ENCODE results near the gene OTUD6A. TPM values are rescaled to one million over a fixed set of nuclear protein-coding genes. Genes with fewer than 3 reads are reported as not detected.

The OTUD6A gene, protein sequence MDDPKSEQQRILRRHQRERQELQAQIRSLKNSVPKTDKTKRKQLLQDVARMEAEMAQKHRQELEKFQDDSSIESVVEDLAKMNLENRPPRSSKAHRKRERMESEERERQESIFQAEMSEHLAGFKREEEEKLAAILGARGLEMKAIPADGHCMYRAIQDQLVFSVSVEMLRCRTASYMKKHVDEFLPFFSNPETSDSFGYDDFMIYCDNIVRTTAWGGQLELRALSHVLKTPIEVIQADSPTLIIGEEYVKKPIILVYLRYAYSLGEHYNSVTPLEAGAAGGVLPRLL
- polyA plus RNA-seq (2014; cell fraction: cytosol; rRNA removed), result not detected in 2 replicates
- polyA plus RNA-seq (2014; cell fraction: nucleus; rRNA removed), result not detected in 2 replicates

DNA sequence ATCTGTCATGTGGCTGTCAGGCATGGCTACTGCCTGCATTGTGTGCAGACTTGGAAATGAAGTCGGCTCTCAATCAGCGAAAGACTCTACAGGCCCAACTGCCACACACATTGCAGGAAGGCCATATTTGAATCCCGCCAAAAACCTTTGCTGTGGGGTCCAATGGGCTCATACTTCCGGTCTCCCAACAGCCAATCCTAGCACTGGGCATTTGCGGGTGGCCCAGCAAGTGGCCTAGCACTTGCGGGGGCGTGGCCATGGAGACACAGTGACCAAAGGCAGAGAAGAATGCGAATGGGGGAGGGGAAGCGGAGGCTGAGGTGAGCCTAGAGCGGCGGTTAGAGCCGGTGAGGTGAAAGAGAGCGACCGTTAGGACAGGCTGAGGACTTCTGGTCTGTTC lies at the start of gene OTUD6A:
Gene OTUD6A, plus strand, starts transcription at position 382 of the 400 bp plus-strand sequence. CDS start 68 bp downstream, outside the sequence.
- no peak for DNase-seq (ENCODE audit: low spot score)

DNA sequence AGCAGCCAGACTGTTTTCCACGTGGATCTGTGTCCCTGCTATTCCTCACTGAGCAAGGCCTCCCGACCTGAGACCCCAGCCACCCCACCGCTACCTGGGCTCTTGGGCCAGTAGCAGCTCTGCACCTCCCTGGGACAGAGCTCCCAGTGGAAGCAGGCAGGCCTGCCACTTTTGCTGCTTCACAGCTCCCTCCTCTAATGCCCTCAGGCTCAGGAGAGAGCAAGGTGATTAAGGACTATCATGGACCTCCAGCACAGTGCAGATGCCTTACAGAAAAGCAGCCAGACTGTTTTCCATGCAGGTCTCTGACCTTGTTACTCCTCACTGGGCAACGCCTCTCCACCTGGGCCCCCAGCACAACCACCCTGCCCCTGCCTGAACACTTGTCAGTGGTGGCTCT lies 49.5 kb upstream of the OTUD6A start:
- DNase-seq (ENCODE audit: low spot score), result no peak

DNA sequence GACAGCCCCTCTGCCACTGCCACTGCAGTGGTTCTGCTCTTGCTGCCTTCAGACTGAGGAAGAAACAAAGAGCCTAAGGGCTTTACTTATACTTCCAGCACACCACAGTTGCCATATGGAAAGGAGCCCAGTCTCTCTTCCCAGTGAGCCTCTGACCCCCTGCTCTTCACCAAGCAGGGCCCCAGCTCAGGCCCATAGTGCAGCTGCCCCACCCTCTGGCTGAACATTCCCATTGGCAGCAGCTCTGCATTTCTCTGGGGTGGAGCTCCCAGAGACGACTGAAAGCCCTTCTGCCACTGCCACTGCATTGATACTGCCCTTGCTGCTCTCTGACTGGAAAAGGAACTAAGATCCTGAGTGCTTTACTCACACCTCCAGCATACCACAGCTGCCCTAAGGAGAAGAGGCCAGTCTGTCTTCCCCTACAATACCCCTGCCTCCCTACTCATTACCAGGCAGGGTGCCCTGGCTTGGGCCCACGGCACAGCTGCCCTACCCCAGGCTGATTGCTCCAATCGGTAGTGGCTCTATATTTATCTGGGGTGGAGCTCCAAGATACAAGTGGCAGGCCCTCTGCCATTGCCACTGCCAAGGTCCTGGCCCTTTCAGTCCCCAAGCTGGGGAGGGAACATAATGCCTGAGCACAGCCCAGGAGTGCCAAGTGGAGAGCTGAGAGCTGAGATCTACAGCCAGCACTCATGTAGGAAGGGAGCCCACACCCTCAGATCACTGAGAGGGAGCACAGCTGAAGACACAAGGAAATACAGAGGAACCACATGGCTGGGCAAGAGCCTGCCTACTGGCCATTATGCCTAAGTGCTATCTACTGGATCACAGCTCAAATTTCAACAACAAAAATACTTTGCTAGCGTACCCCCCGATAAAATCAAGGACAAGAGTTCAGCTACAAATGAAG lies 48.5 kb upstream of the OTUD6A start:
- no peak for DNase-seq (ENCODE audit: low spot score)

DNA sequence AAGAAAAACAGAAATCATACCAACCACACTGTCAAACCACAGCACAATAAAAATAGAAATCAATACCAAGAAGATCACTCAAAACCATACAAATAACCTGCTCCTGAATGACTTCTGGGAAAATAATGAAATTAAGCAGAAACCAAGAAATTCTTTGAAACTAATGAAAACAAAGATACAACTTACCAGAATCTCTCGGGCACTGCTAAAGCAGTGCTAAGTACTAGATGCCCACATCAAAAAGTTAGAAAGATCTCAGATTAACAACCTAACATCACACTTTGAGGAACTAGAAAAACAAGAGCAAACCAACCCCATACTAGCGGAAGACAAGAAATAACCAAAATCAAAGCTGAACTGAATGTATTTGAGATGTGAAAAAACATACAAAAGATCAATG lies 45.7 kb upstream of the OTUD6A start:
- DNase-seq (ENCODE audit: low spot score), result no peak

DNA sequence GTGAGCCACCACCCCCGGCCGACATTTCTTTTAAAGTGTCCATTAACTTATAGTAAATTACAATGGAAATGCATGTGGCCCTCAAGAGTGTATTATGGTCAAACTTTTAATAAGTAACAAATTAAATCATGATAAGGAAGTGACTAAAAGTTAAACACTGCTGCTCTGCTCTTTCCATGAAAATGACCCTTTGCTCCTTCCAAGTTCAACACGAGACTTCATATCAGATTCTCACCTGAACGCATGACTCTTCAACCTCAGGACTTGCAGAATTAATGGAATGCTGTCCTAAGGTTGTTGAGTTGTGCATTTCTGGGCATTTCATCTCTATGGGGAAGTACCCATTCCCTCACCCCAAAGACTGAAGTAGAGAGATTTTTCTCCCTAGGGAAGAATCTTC lies 39.6 kb upstream of the OTUD6A start:
- DNase-seq (ENCODE audit: low spot score), result no peak

DNA sequence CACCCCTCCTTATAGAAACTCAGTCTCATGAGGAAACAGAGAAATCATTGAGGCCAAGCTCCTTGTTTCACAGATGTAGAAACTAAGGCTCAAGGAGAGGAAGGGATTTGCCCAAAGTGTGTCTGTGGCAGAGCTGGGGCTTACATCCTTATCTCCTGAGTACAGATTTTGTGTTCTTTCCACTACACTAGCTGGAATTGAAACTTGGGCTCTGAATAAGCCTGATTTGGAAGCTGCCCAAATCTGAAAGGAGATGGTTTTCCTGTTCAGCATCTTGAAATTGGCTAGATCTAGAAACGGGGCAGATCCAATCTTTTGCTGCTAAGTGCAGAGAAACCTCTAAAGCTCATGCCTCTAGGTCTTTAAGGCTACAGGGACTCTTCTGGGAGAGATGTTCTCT lies 36.8 kb upstream of the OTUD6A start:
- no peak for DNase-seq (ENCODE audit: low spot score)

DNA sequence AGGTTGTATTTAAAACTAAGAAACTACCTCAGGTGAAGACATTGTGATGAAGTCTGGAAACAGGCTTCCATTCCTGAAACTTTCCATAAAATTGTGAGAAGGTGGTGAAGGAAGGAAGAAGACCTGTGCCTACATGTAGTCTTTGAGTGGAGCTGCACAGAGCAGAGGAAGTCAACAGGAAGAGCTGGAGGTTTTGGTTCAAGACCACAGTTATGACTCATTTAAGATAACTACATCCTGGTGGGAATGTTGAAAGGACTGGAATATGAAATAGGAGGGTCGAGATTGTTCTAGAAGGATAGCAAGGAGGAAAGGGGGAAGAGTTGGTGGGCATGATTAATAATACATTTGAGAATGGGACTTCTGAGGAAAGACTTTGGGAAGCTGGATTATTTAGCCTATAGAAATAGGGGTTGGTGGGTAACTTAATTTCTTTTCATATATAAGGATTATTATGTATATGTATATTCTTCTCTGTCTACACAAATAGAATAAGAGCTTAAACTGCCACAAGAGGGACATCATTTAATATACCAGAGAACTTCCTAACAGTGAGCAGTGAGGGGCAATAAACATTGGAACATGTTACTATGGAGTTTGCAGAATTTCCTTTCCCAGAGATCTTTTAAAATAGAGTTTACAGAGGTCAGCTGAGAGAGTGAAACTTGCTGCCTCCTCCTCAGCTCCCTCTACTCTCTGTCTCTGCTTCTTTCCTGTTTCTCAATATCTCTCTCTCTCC lies 36.0 kb upstream of the OTUD6A start:
- DNase-seq (ENCODE audit: low spot score), result no peak

DNA sequence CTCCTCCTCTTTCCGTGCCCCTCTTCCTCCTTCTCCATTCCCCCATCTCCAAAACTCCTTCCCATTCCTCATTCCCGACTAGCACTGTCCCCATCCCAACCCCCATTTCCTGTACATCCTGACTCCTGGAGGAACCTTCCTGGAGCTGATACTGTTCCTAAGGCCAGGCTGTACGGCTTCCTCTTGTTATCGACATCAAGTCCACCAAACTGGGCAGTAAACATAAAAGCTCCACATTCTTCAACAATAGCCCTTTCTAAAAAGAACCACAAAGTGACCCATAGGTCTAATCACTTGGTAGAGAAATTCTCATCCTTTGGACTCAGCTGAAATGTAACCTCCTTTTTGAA lies 35.4 kb upstream of the OTUD6A start:
- DNase-seq (ENCODE audit: low spot score), result no peak

DNA sequence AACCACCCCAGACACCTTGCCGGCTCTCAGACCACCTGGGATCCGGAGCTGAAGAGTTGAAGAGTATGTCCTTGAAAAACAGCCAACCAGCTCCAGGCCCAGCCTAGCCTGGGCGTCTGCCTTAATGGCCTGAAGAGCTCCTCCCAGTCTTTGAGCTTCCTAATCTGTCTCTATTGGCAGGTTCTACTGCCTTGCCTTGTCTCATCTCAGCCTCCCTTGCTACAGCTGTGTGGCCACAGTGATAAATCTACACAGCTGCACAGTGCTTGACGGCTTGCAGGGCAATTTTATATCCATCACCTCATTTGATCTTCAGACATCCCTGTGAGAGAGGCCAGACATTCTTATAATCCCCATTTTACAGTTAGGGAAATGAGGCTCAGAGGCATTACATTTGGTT lies 32.4 kb upstream of the OTUD6A start:
- no peak for DNase-seq (ENCODE audit: low spot score)

DNA sequence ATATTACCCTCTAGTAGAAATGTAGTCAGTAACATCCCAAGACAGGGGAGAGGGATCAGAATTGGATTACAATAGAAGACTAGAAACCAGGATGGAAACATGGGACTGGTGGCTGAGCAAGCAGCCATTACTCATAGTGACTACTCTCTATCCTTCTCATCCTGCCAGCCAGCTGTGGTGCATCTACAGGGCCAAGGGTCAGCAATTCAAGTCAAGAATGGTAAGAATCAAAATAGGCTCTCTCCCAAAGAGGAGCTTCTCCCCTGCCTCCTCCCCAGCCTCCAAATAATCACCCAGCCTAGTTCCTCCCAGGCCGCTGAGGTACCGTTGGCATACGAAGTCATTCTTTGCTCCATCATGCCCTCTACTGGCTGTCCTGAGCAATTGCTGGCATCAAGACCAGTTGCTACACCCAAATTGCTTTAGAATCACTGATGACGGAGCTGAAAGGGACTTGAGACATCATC lies 31.9 kb upstream of the OTUD6A start:
- peak; percentile 38 for DNase-seq (ENCODE audit: low spot score)

DNA sequence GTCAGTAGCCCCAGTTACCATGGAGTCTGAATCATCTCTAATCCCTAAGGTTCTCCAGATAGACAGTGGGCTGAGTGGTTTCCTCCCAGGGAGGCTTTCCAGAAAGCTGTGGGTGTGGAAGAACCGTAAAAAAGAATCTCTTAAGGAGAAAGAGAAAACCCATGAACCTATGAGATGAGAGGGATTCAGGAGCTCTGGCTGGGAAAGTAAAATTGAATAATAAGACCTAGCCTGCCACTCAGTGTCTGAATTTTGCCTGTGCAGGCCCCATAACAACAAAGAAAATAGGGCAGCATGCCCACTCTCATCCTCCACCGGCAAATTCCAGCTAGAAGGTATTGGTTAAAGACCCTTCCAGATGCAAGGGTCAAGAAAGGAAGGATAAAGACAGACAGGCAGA lies 29.5 kb upstream of the OTUD6A start:
- no peak for DNase-seq (ENCODE audit: low spot score)

DNA sequence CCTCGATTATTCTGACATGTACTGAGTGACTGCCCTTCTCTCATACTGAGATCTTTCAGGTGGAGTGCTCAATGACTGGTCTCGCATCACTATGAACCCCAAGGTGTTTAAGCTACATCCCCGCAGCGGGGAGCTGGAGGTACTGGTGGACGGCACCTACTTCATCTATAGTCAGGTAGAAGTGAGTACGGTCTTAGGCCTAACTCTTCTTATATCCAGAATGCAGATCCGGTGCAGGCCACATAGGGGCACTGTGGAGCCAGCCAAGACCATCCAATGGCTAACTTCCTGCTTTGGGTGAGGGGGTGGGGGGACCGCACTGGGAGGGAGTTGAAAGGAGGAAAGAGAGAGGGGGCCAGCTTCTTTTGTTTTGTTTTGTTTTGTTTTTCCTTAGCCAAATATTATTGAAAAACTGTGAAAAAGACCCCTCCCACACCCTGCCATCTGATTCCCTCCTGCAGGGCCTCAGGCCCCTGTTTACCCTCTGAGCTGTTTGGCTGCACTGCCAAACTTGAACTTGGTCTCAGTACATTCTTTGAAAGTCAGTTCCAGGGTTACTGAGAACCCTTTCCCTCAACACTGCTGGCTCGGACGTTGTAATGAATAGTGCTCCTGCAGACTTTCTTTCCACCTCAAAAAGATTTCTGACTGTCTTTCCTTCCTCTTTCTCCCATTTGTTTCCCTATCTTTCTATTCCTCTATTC lies 28.8 kb upstream of the OTUD6A start:
- DNase-seq (ENCODE audit: low spot score), result no peak

DNA sequence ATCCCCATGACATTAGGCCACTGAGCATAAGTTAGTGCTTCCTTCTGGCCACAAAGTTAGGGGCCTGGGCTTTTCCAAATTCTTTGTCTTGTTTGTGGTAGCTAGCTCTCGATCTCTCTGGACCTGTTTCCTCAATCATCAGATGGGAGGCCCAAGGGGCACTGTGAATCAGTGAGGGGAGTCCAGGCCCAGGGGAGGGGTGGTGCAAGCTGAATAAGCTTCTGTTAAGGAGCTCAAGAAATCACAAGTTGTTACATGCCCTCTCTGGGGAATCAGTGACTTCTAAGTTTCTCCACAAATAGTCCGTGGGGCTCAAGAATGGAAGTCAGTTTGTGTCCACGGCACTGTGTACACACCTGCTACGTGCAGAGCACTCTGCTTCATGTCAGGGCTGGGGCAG lies 27.6 kb upstream of the OTUD6A start:
- DNase-seq (ENCODE audit: low spot score), result no peak

DNA sequence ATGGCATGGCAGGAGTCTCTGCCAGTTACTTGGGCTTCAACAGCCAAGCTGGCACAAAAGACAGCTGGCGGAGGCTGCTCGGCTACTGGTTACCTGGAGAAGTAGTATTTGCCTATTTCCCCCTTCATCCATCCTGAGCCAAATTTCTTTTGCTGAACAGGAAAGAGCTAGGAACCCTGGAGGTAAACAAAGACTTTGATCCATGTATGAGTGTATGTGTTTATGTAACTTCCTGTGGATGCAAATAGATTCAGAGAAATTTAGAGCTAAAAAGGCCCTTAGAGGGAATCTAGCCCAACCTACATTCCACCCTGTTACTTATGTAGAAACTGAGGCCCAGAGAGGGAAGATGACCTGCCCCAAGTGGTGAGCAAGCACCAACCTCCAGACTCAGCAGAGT lies 23.7 kb upstream of the OTUD6A start:
- DNase-seq (ENCODE audit: low spot score), result no peak

DNA sequence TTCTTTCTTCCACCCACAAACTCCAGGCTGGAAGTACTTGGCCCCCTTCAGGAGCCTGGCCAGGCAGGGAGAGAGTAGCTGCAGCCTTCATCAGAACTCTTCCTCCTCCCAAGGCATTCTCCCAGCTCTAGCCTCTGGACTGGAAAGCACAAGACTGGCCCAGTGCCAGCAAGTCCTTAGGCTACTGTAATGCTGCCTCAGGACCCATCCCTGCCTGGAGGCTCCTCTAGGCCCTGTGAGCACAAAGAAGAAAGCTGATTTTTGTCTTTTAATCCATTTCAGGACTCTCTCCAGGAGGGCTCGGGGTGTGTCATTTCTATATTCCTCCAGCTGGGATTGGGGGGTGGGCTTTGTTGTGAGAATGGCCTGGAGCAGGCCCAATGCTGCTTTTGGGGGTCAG lies 23.3 kb upstream of the OTUD6A start:
- no peak for DNase-seq (ENCODE audit: low spot score)

DNA sequence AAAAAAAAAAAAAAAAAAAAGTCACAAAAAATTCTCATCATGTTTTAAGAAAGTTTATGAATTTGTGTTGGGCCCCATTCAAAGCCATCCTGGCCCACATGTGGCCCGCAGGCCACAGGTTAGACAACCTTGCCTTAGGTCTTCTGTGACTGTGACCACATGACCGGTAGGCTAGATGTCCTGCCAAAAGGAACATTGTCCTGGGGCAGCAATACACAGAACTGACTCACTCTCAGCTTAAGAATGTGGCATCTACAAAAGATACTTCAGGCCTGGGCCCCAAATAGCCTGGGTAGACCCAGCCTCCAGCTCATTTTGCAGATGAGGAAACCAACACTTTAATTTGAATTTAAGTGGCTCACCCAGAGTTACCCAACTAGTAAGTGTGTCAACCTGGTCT lies 22.5 kb upstream of the OTUD6A start:
- no peak for DNase-seq (ENCODE audit: low spot score)

DNA sequence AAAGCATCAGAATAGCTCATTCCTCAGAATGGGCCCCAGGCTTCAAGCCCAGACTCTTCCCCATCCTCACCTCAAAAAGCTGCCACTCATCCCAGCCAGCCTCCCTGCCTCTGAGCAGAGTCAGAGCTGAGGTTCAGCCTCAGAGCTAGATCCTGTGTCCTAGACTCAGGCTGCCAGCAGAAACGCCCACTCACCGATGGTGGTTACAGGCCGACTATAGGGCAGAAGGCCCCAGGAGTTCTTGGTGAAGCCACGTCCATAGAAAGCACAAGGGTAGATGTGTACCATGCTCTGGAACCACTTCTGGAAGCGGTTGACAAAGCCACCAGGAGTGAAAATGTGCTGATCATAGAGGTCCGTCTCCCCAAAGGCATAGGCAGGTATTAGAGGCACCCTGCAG lies 20.3 kb upstream of the OTUD6A start:
- DNase-seq (ENCODE audit: low spot score), result no peak

DNA sequence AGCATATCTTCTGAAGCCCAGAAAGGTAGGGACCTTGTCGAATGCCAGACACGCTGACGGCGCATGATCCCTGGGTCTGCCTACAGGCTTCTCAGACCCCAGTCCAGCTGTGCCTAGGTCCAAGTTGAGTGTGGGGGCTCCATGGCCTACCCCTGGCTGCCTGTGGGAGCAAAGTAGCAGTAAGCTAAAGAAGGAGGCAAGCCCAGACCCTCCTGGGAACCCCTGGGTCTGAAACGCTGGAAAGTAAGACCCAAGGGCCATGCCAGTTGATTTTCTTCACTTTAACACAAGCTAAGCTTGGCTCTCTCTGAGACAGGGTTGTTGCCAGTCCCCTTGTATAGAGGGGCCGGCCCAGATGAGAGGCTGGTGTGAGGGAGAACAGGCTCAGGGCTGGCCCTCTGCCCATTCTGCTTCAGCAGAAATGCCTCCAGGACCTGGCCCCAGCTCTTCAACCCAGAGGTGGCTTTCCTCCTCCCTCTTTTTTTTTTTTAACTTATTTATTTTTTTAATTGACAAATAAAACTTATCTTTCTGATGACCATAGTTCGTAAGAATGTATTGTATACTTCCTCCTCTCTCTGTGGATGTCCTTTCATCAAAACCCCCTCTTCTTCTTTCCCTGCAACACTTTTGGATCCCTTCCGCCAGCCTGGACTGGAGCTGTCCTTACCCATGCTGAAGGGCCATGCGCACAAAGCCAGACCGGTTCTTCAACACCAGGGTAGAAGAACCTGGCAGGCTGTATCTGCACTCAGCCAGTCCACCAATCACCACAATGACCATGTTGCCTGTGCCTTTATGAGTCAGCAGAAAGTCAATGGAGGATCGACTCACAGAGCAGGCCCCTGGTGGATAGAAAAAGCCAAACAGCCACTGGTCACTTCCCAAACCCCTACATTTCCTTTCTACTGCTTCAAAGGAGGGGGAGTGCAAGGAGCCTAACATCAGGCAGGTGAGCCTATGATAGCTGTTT lies 19.6 kb upstream of the OTUD6A start:
- DNase-seq (ENCODE audit: low spot score), result no peak

DNA sequence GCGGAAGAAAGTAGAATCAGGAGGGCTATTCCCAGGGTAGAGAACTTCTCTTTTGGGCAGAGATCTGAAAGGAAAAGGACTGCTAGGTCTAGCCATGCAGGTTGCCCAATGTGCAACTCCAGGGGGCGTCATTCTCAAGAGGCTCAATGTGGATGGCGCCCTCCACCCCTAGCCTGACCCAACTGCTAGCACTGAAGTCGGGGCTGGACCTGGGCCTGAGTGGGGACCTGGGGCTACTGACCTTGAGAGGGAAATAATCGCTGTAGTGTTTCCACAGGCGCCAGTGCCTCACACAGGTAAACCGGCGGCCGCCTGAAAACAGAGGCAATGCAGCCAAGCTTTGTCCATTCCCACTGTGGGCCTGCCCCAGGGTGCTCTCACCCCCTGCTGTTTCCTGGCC lies 18.6 kb upstream of the OTUD6A start:
- DNase-seq (ENCODE audit: low spot score), result no peak

DNA sequence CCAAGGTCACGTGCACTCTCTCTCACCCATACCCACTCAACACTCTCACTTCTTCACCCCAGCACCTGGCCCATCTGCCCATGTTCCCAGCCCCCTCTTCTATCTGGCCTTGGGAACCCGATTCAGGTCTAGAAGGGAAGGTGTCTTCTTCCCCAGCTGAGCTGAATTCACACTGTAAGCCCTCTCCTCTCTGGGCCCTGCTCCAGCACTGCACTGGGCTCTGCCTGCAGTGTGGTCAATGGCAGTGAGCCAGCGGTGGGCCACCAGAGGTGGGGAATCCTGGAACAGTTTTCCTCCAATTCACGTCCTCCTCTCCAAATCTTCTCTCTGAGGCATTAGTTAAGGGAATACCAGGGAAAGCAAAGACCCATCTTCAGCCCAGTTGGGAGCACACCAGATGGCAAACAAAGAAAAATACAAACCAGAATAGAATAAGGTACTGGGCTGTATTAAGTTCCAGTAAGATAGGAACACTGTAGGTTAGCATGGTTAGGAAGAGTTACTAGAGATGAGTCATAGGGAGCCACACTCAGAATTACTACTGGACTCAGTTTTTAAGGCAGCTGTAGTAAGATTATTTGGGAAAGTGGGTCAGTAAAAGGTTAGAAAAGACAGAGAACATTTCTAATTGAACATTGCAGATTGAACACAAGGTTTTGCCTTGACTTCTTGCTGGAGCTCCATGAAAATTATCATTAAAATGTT lies 17.6 kb upstream of the OTUD6A start:
- DNase-seq (ENCODE audit: low spot score), result no peak

All from SK-N-DZ (cell line).